KG1 (cell line): ENCODE data around the gene TMEM181.
"Not testable (repeated sequence)": the region's sequence is repeated elsewhere in the genome, so short reads cannot be mapped to it uniquely, and the experiment has no call there.

Experiments
- DNase-seq: peaks from one replicate; lab custom pipeline; 2025; lab: John Stamatoyannopoulos, UW

TMEM181 gene

DNA sequence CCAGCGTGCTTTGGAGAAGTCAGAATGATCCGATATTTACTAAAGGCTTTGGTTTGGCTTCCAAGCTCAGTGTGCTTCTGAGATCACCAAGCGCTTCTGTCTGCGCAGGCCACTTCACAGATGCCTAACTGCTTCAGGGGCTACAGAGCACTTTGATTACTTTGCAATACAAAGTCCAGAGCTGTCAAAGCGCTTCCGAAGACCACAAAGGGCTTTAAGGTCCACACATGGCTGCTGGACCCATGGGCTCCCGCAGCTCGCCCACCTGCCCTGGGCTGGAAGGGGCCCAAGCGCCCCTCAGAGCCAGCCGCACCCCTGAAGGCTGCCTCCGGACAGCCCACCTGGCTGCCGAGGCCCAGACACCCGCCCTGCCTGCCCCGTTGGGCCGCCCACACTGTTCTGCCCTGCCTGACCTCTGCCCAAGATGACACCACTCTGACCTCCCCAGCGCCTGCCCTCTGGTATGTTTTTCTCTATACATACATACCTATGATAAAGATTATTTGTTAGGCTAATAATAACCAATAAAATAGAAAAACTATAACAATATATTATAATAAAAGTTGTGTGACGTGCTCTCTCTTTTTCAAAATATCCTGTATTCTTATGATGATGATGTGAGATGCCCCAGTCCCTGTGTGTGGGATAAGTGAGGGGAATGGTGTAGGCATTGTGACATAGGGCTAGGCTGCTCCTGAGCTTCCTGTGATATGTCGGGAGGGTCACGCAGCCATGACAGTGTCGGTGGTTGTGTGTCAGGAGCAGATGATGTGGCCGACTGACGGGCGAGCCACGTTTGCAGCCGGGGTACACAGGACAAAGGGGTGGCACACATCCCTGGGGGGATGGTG, 62.0 kb downstream of the TMEM181 start:
- DNase-seq, result no peak

DNA sequence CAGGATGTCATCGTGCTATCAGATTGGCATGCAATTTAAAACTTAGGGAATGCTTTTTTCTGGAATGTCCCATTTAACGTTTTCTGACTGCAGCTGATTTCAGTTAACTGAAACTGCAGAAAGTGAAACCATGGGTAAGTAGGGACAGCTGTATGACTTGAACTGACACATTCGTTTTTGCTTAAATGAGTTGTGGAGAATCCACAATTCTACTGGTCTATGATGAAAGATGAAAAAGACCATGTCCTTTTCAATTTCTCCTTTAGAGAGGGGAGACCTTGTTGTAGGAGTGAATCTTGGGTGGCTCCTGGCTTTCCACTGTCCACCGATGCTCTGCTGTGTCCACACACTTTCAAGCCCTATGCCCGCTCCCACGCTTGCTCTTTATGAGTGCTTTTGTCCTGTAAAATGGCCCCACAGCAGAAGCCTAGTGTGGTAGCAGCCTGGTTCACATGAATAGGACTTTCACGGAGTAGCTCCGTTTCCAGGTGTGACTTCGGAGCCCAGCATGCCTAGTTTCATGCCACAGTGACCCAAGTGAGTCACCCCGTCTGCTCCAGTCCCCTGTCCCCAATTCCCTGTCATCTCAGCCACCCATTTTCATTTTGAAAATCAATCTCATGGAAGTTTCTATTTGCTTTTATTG, 62.8 kb downstream of the TMEM181 start:
- DNase-seq, result no peak

DNA sequence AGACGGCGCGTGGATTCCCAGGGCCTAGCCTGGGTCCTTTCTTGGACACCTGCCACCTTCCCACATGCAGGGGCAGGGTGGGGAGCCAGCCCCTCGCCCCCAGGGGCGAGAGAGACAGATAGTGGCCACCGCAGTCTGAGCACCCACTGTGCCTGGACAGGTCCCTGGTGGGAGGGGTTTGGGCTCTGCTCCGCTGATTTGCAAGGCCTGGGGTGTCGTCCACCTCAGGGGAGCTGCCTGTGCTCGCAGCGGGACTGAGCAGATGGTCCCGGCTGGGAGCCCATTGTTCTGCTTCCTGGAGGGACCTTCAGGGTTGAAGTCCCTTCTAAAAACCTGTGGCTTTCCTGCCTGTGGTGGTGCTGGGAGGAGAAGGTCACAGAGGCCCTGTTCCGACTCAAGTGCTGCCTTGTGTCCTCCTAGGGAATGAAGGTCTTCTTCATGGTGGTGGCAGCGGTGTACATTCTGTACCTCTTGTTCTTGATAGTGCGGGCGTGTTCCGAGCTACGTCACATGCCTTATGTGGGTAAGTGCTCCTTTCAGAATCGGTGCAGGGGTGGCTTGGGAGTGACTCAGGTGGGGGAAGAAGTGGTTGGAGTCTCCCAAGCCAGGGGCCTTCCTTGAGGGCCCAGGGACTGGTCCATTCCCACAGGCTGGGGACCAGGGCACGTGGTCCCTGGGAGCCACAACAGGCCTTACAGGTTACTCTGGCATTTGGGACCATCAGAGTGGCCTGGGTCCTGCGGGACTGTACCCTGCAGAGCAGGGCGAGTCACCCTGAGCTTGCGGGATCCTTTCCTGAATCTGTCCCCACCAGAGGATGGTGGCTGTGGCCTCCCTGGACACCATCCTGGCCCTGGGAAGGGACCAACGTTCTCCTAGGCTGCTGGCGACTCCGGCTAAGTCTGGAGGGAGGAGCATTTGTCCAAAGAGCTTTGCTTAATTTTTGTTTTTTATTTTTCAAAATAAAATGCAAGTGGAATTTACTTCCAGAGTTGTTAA, 65.1 kb downstream of the TMEM181 start:
- no peak for DNase-seq

DNA sequence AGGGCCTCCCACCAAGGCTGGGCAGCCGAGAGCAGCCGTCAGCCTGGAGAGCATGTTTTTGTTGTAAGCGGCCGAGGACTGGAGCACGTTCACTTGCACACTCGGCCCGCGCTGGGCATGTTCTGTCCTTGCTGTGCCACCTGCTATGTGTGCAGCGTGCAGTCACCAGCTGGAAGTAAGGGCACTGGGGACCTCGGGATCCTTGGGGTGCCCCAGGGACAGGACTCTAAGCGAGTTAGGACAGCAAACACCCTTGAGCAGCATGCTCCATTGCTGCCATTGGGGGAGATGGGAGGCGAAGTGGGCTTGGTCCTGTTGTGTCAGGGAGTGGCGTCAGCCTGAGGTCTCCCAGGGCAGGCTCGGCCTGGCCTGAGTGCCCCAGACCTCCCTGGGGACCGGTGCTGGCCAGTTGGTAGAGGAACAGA, 66.0 kb downstream of the TMEM181 start:
- no peak for DNase-seq

DNA sequence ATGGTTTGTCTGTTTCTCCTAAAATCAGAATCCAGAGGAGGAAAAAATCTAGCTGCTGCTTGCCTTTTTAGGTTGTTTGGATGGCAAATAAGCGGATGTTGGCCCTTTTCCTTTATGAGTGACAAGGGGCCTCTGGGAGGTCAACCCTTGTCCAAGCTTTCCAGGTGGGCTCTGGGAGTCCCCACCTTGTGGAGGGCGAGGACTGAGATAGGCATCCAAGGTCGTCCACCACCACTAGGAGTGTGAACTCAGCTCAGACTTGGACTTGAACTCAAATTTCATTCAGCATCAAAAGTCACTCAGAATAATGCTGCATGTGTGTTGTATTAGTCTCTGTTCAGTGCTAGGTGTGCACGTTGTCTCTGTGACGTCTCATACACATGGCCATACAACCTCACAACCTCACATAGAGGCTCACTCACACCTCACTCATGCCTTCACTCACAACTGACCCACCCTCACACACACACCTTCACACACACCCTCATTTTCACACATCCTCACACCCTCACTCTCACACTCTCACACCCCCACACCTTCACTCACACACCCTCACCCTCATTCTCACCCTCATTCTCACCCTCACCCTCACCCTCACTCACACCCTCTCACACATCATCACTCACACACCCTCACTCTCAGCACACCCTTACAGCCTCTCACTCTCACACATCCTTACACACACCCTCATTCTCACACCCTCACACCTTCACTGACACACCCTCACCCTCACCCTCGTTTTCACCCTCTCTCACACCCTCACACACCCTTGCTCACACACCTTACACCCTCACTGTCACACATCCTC, 66.7 kb downstream of the TMEM181 start:
- DNase-seq, result no peak

DNA sequence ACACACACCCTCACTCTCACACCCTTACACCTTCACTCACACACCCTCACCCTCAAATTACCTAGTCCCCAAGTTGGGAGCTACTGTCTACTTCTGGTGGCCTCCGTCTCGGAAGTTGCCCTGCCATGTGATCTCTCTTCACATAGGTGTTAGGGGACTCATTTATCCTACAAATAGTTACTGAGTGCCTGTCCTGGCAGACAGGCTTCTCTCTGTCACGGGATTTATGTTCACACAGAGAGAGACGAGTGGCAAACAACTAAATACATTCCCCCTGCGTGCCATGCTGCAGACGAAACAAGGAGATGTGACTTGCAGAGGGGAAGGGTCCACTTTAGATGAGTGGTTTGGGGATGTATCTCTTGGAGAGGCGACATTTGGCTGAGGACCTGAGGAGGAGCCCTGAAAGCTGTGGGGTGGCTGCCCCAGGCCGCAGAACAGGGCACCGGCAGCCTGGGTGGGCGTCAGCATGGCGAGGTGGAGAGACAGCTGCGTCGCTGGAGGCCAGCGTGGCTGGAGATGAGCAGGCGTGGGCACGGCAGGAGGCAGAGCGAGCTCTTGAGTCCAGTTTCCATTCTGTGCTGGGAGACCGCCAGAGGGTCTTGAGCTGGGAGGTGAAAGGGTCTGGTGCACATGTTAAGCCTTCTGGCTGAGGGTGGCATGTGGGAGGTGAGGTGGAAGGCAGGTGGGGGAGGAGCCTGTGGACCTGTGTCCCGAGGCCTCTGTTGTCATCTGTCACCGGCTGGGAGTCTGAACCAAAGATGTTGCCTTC, 67.5 kb downstream of the TMEM181 start:
- no peak for DNase-seq

DNA sequence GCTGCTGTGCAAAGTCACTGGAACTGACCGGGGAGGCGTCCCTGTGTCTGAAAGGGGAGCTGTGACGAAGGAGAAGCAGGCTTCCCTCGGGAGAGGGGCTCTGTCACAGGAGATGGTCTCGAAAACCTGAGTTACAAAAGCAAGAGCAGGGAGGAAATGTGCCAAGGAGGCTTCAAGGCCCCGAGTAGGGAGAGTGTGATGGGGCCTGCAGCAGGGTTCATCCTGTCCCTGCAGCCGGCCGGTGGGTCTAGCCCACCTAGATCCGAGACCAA, 68.0 kb downstream of the TMEM181 start:
- no peak for DNase-seq

DNA sequence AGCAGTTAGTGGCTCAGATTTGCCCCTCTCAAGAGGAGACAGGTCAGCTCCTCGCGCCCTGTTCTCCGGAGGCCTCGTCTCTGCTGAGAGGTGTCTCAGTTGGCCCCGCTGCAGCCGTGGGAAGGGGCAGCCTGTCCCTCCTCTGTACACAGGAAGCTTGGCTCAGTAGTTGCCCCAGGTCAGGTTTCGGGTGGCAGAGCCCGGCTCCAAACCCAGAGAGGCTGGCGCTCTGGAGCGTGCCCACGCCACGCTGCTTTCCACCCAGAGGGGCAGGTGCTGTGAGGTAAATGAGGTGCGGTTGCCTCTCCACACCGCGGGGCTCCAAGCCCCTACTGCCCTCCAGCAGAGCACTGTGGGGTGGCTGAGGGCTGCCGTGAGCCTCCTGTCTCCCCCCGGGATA, 68.7 kb downstream of the TMEM181 start:
- no peak for DNase-seq

DNA sequence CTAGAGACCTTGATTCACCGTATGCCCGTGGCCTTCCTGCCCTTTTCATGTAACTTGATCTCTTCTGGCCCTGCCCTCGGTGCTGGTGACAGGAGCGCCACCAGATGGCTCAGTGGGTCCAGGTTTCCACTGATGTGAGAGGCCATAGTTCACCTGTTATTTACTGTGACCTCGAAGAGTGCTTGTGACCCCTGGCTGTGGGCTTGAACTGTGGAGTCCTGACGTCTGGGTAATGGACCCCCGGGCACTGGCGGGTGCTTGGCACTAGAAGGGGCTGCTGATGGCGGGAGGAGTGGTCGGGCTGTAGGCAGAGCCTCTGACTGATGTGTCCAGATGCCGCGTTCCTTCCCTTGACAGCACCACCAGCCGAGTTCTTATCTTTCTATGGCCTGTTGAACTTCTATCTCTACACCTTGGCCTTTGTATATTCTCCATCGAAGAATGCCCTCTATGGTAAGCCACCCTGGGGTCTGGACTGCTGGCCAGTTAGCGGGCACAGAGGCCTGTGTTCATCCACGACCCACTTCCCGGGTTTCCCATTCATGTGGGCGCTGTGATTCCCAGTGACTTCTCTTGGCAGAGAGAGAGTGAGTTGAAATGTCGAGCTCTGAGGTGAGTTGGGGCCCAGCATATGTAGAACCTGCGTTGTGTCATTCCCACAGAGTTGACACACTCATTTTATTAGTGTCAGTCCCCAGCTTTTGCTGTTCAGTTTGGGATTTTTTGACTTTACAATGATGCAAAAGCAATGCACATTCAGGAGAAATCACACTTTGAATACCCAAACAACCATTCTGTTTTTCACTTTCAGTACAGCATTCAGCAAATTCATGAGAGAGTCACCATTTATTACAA, 69.7 kb downstream of the TMEM181 start:
- DNase-seq, result no peak

DNA sequence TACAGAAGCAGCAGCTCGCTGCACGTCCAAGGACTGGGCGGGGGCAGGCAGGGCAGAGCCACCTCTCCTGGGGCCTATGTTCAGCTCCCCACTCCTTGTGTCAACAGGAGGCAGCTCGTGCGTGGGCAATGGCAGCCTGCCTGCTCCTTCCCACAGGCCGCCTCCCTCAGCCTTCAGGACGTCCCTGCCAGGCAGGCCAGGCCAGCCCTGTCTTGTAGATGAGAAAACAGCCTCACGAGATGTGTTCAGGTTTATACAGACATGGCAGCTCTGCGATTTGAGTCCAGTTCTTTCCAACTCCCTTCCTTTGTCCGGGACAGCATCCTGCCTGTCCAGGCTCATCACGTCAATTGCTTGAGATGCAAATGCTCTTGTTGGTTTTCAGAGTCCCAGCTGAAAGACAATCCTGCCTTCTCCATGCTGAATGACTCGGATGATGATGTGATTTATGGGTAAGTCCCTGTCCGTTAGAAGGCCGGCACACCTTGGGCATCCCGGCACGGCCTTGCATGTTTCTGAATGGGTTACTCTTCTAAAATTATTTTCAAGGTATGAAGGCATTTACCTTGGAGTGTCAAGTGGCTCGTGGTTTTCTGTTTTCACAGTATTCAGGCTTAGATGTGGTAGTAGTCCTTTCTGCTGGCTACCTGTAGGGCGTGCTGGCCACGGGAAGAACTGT, 71.2 kb downstream of the TMEM181 start:
- DNase-seq, result no peak

DNA sequence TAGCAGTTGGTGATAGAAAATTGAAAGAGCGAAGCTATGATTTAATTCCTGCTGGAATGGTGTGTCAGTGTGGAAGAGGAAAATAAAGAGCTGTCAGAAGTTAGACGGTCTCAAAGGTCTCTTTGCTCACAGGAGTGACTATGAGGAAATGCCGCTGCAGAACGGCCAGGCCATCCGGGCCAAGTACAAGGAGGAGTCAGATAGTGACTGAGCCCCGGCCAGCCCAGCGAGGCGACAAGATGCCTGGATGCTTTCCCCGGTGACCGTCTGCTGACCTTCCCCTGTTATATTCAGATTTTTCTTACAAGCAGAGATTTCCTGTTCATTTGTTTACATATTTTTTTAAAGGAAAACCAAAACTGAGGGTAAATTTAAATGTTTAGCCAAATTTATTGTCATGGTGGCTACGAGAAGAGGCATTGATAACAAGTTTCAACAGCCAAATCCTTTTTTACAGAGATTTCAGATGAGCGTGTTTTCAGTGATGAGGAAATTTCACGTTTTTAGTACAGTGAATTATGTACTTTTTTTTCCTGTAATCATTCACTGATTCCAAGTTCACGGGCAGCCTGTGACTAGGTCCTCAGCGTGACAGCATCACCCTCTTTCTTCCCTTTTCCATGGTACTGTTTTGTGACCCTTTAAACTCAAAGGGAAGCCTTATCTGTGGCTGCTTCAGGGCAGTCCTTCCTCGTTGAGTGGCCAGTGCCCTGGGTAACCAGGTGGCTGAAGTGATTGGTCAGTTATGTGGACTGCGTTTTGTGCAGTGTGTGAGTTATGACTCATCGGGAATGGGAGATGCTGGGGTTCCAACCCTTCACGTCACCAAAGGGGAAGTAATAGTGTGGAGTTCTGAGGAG, 72.0 kb downstream of the TMEM181 start:
- DNase-seq, result no peak

DNA sequence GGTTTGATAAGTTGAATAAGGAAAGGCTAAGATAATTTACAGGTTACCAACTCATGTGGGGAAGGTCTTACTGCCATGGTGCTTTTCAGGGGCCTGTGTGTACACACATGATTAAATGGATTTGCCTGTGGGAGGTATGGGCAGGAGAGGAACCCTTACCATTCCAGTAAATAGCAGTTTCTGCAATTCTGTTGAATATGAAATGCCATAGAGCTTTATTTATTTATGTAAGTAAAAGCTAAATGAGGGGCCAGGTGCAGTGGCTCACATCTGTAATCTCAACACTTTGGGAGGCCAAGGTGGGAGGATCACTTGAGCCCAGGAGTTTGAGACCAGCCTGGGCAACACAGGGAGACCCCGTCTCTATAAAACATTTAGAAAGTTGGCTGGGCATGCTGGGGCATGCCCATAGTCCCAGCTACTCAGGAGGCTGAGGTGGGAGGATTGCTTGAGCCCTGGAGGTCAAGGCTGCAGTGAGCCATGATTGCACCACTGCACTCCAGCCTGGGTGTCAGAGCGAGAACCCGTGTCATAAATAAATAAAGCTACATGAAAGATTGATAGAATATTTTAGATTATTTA, 72.7 kb downstream of the TMEM181 start:
- not testable (repeated sequence) for DNase-seq

DNA sequence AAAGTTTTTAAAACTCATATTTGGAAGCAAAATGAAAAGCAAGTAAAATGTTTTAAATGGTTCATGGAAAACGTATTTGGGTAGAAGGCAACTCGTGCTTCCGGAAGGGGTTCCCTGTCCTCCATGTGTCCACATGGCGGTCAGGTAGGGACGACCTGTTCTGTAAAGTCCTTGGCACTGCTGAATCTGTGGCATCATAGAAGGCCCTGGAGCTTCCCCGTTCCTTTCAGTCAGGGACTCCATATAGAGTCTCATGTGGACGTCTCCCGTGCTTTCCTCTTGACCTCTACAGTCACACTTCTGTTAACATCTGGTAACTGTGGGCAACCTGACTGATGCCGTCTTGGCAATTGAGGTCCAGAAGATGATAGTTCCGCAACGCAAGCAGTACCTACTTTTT, 73.2 kb downstream of the TMEM181 start:
- no peak for DNase-seq

DNA sequence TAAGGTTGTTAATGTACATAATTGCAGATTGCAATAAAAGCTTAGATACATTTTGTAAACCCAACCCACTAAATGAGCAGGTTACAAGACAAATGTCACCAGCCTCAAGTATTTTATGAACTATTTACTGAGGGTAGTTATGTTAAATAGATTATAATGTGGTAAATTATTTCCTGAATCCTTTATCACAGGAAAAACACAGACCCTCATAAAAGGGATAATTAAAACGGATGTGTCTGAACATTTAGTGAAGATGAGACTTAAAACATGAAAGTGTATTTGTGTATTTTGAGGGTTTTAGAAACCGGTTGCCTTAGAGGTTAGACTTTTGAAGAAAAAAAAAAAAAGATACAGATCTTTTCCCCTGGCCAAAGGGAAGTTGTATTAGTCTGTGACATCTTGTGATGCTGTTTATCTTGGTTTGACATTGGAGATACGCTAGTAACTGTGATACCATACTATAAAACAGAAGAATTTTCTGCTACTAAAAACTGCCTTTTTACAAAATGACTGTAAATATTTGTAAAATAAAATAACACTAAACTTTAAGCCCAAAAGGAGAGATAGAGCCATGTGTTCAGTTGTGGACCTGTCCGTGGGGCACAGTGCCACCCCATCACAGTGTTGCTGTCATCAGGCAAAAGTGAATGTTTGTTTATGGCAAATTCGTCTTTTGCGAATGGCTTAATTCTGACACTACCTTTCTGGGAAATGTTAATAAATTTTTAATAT, 75.0 kb downstream of the TMEM181 start:
- DNase-seq, result no peak

DNA sequence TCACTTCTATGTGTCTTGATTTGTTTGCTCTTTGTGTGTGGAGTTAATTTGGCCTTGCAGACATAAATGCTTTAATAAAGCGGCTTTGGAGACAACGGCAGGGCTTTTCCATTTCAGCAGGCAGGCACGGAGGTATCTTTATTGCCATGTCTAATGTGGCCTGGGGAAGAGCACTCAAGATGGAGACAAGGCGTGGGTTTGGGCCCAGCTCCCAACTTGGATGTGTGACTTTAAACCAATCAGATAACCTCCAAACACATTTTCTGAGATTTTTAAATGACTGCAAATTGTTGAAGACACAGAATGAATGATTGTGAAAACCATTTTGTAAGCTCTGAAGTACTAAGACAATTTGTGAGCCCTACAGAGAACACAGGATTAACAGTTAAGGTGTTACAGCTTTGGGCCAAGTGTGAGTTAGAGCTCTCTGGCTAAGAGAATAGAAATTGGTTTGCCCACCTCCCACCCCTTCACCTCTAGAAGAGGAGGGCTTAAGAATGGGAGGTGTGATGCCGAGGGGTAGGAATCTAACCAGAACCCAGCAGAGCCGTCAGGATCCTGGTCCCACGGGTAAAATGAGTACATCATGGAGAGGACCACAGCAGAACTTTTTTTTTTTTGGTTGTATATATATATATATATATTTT, 75.7 kb downstream of the TMEM181 start:
- DNase-seq, result no peak

DNA sequence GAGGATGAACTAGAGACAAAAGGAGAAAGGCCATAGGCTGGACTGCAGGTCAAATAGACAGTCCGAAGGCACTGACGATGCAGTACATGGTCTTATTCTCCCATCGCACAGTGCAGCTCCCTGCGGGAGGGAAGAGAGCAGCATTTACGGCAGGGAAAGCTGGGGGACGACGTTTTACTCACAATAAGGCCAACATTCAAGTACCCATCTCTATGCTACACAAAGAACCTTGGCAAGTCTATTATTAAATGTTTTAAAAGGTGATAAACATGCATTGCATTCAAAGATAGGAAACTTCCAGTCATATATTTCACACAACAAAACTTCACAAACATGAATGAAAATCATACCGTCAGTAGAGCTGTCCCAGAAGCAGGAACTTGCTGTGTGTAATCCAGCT, 76.9 kb downstream of the TMEM181 start:
- DNase-seq, result no peak

DNA sequence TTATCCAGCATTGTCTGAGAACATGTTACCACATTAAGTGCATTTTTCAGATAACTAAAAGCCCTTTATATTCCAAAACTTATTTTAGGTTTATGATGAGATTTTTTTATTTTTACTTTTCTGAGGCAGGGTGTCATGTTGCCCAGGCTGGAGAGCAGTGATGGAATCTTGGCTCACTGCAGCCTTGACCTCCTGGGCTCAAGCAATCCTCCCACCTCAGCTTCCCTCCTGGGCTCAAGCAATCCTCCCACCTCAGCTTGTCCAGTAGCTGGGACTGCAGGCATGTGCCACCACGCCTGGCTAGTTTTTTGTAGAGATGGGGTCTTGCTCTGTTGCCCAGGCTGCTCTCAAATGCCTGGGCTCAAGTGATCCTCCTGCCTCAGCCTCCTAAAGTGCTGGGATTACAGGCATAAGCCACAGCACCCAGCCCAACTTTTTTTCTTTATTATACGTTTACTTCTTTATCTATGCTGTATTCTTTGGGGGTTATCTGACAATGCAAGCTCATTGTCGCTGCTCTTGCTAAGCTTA, 78.5 kb downstream of the TMEM181 start:
- no peak for DNase-seq
